Right cardiac atrium (tissue), 5 donors: ENCODE measurements around the gene GOSR1. TPM values are rescaled to one million over a fixed set of nuclear protein-coding genes. Genes with fewer than 3 reads are reported as not detected.
"Not testable (repeated sequence)": the region's sequence is repeated elsewhere in the genome, so short reads cannot be mapped to it uniquely, and the experiment has no call there.

Experiments used
- ATAC-seq, 2 donors: fragments of 200-7000 bp; cut with Tn5 transposase; one replicate each; pipeline versions ENCODE4 v1.8.0 to v1.9.1; 2020; ENCODE audit warnings: moderate library complexity in 2 of 2, mild to moderate bottlenecking in 1 of 2
- DNase-seq, 3 donors: peaks; one replicate each; pipeline ENCODE4 v3.0.0-alpha.2; 2020
- H3K27ac ChIP-seq: one replicate; pipeline ENCODE4 v1.5.1; 2013; ENCODE audit warnings: mild to moderate bottlenecking, low read length, control low read depth, moderate library complexity
- H3K27me3 ChIP-seq: one replicate; pipeline ENCODE4 v1.6.1; 2013; ENCODE audit not compliant: control insufficient read depth, insufficient read depth
- H3K4me1 ChIP-seq: one replicate; pipeline ENCODE4 v1.6.1; 2013; ENCODE audit warnings: low read length; ENCODE audit not compliant: control insufficient read depth, insufficient read depth
- H3K4me3 ChIP-seq: one replicate; pipeline ENCODE4 v1.5.1; 2013; ENCODE audit warnings: low read length, control low read depth
- H3K9me3 ChIP-seq: one replicate; pipeline ENCODE4 v1.6.1; 2013; ENCODE audit warnings: low read length; ENCODE audit not compliant: control insufficient read depth
- WGBS: extraction: QIAGEN DNeasy Blood & Tissue Kit; methylation state at CpG from one replicate; pipeline ENCODE4 v1.1.7; 2013; 5-methylcytosine and 5-hydroxymethylcytosine counted together
- intact Hi-C, 4 donors: fragments of 100-400 bp; cut with DNase I; formaldehyde crosslinking; loops; one replicate each; pipeline versions ENCODE4 v1.11.0 to v1.14.0; 2022 to 2023
- polyA plus RNA-seq: library from polyadenylated mRNA; stranded (reverse); fragments of 200-250 nt; gene quantifications from one replicate; pipeline ENCODE4 v1.2.3, GENCODE V29; 2013
- total RNA-seq, 4 donors: library from RNA; stranded (reverse); fragmentation: NEBNext Ultra II Directional; extraction: Animal tissue kit (Norgen Biotek cat#: 25700); gene quantifications; one replicate each; pipeline ENCODE4 v1.2.1, GENCODE V29; 2021
- donor health status: healthy with polysubstance abuse.
- donor health status: DM: no; HTN: yes; CAD: no.
- donor health status: DM: no; HTN: no; CAD: no.
- donor health status: DM: no; HTN: yes; CAD: no; lungs with severe emphysema.
- donor health status: DM: yes; HTN: yes; CAD: no.

The GOSR1 gene
- total and polyA plus RNA-seq, 5 donors = 12.9 to 38.9 (median 35.7) TPM

DNA sequence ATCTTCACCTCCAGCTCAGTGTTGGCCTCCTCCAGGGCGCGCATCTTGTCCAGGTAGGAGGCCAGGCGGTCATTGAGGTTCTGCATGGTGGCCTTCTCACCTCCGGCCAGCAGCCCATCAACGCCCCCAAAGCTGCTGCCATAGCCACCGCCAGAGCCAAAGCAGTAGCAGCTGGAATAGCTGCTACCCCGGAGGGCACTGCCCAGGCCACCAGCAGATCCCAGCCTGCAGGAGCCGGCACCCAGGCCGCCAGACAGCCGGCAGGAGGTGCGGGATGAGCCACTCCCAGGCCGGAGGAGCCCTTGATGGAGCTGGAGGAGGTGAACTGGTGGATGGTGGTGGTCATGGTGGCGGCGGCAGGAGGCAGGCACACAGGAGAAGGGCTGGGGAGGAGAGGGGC lies 94.2 kb downstream of the GOSR1 start:
- H3K4me3 ChIP-seq, DNase-seq, H3K4me1 ChIP-seq, ATAC-seq, H3K27ac ChIP-seq, H3K9me3 ChIP-seq, intact Hi-C loops, H3K27me3 ChIP-seq: not testable (repeated sequence)
- 91% methylated on average over 14 of the region's 14 CpGs for WGBS

DNA sequence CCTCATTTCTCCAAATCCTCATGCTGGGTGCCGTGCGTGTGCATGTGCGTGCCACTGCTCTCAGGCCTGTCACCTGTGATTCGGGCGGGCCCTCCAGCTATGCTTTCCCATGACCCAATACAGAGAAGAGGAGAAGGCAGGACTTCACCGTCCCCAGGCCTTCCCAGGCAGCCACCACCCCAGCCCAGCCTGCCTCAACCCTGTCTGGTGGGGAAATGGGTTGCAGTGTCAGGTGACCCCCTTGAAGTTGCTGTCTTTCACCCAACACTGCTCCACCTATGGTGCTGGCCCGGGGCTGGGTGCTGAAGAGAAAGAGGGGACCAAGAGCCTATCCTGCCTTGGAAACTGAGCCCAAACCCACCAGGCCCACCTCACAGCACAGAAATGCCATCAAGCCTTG lies 94.7 kb downstream of the GOSR1 start:
- H3K27ac ChIP-seq = no peak overlapping the region
- 89% methylated on average over 7 of the region's 7 CpGs for WGBS
- intact Hi-C loops = no loop called here
- ATAC-seq (no peak), DNase-seq (no peak)
- H3K9me3 ChIP-seq = no peaks in the 10 kb centered on the region
- H3K27me3 ChIP-seq = no peaks in the 10 kb centered on the region
- no peak overlapping the region for H3K4me3 ChIP-seq
- no peaks in the 10 kb centered on the region for H3K4me1 ChIP-seq

DNA sequence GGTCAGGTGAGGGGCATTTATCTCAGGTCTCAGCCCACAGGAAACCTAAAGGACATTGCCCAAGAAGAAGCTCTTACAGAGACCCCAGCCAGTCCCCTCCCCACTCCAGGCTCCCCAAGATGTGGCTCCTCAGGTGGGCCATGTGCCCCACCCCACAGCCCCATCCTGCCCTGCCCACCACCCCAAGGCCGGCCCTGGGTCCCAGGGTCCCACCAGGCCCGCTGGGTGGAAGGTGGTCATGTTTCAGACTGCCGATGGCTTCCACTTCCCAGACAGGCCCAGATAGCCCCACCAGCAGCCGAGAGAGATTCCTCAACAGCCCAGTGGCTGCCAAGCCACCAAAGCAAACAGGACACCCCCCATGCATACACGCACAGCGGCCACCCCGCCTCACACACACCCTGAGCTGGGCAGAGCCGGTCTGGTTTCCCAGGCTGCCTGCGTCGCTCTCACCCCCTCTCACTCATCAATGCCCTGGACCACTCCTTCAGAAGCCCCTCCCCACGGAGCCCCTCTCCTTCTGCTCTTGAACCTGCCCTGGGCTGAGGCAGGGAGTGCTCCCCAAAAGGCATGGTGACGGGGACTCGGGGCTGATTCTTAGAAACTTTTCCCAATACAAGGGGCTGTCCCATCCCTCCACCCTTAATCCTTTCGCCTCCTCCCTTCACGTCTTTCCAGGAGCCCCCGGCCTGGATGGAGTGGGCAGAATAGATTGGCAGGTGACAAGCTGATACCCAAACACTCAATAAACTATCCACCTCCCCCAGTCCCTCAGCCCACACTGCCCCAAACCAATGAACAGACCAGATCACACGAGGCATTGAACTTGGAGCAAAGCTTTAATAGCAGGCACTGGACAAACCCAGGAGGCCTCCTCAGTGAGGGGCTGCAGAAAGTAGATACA lies 95.7 kb downstream of the GOSR1 start:
- intact Hi-C loops, H3K4me1 ChIP-seq, DNase-seq, H3K4me3 ChIP-seq, H3K27ac ChIP-seq, ATAC-seq, H3K9me3 ChIP-seq, H3K27me3 ChIP-seq: not testable (repeated sequence)
- 80% methylated on average over 17 of the region's 17 CpGs for WGBS

DNA sequence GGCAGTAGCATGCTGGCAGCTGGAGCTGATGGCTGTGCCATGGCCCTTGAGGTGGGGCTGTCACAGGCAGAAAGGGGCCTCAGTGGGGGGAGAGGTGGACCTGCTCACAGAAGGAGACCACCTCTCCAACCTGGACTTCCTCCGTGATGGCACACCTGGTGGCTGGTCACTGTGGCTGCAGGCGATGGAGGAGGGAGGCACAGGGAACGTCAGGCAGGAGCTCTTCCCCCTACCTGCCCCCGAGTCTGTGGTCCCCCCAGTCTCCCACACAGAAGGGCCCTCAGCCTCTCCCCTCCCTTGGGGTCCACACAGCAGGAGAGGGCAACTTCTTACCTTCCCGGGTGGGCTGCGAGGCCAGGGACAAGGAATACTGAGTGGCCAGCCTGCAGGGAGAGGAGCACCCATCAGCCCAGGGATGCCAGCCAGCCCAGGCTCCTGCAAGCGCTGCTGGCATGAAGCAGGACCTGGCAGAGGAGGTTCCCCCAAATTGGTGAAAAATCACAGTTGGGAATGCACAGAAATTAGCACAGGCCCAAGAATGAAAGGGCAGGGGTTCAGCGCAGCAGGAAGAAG lies 96.5 kb downstream of the GOSR1 start:
- no peak overlapping the region for H3K4me3 ChIP-seq
- DNase-seq (no peak), ATAC-seq (no peak)
- no peaks in the 10 kb centered on the region for H3K9me3 ChIP-seq
- H3K27ac ChIP-seq = no peak overlapping the region
- intact Hi-C loops = no loop called here
- 68% methylated on average over 7 of the region's 8 CpGs for WGBS
- no peaks in the 10 kb centered on the region for H3K27me3 ChIP-seq
- H3K4me1 ChIP-seq = no peaks in the 10 kb centered on the region

DNA sequence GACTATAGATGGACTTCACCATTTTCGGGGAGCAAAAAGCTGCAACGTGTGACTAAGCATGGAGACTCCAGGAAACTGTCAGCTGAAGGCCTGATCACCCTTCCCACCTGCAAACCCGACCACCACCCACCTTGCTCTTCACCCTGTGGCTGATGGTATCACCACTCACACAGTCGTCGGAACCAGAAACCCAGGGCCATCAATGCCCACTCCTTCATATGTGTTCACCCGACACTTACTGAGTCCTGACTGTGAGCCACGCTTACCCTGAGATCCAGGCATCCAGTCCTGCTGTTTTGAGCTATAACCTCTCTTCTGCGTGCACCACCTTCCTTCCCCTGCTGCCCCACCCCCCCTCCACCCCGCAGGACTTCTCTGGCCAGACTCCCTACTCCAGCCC lies 97.1 kb downstream of the GOSR1 start:
- WGBS = 79% methylated on average over 9 of the region's 9 CpGs
- H3K27ac ChIP-seq, H3K4me3 ChIP-seq, DNase-seq, H3K27me3 ChIP-seq, intact Hi-C loops, H3K9me3 ChIP-seq, H3K4me1 ChIP-seq, ATAC-seq: not testable (repeated sequence)

DNA sequence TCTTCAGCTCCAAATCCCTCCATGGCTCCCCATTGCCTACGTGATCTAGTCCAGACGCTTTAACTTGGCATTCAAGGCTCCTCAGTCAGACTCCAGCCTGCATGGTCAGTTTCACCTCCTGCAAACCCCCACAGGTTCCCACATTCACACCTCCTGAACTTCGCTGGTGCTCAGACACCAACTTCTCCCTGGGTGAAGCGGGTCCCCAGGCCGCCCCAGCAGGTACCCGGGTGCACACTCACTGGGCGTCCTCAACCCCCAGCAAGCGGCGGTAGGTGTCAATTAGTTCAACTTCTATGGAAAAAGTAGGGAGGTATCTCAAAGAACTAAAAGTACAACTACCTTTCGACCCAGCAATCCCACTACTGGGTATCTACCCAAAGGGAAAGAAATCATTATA lies 97.6 kb downstream of the GOSR1 start:
- ATAC-seq, intact Hi-C loops: not testable (repeated sequence)
- WGBS = 94% methylated on average over 10 of the region's 10 CpGs

DNA sequence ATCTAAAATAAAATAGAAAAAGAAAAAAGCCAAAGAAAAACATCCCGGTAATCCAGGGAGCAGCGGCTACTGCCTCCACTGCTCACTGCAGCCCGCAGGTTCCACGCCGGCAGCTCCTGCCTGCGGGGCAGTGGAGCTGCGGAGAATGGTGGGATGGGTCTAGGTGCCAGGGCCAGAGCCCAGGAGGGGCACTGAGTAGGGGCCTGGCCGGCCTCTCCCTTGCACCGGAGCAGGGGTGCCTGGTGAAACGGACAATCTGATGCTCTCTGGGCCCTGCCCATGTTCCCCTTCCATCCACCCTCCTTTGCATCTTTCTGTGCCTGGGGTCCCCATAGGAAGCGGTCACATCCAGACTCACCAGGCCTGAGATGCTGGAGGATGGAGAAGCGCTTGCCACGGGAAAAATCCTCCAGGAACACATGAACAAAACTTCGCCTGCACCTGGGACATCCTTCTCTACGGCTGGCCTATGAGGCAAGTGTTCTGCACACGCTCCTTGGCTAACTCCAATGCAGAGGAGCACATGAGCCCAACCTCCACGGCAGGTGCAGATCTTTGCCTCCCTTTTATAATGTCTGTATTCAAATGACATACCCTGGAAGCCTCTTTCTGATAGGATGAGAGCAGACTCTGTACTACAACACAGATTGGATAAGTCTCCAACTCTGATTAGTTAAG lies 98.6 kb downstream of the GOSR1 start:
- H3K27ac ChIP-seq, H3K4me3 ChIP-seq, ATAC-seq, H3K9me3 ChIP-seq, H3K27me3 ChIP-seq, intact Hi-C loops, H3K4me1 ChIP-seq, DNase-seq: not testable (repeated sequence)
- WGBS = 89% methylated on average over 17 of the region's 17 CpGs

More for the DNA sequence above, 97.6 kb downstream of the GOSR1 start:
- not testable (repeated sequence) for H3K4me1 ChIP-seq, H3K27me3 ChIP-seq, H3K27ac ChIP-seq, H3K4me3 ChIP-seq, DNase-seq, H3K9me3 ChIP-seq

DNA sequence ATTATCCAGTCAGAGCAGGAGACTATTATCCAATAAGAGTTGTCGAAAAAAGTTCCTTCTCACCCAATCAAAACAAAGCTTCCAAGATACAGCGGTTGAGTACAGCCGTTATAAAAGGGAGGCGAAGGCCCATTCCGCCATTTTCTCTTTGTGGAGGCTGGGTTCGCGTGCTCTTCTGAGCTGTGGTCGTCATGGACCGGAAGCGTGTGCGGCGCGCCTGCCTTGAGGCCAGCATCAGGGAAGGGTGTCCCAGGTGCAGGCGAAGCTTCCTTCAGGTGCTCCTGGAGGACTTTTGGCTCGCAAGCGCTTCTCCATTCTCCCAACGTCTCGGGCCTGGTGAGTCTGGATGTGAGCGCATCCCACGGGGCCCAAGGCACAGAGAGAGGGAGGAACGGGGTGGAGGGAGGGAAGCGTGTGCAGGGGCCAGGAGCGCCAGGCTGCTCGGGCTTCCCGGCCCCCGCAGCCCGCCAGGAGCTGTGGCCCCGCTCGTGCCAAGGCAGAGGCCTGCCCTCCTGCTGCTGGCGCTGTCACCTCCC lies 99.2 kb downstream of the GOSR1 start:
- intact Hi-C loops = no loop called here
- ATAC-seq (no peak), DNase-seq (no peak)
- no peaks in the 10 kb centered on the region for H3K4me1 ChIP-seq
- no peak overlapping the region for H3K27ac ChIP-seq
- no peaks in the 10 kb centered on the region for H3K27me3 ChIP-seq
- 85% methylated on average over 30 of the region's 30 CpGs for WGBS
- no peaks in the 10 kb centered on the region for H3K9me3 ChIP-seq
- no peak overlapping the region for H3K4me3 ChIP-seq

Other genes with a start within 250 kb of the GOSR1 start
- gene SLC6A4, start 241.7 kb upstream of the GOSR1 start, total RNA-seq = 1 to 10 TPM in 3 of 4 donors, under 1 TPM in 1; 0.19 to 3.3 (median 1.1) TPM
- gene SLC6A4, start 241.7 kb upstream of the GOSR1 start, polyA plus RNA-seq = 1.2 TPM
- gene BLMH, start 185.5 kb upstream of the GOSR1 start, total RNA-seq = 10 to 100 TPM; 14.6 to 20.6 (median 17.3) TPM
- 11.1 TPM for gene BLMH, start 185.5 kb upstream of the GOSR1 start, polyA plus RNA-seq
- not detected for gene TMIGD1, start 143.4 kb upstream of the GOSR1 start, total RNA-seq
- not detected for gene TMIGD1, start 143.4 kb upstream of the GOSR1 start, polyA plus RNA-seq
- gene CPD, start 98.5 kb upstream of the GOSR1 start, total RNA-seq = 10 to 100 TPM; 21.8 to 37.1 (median 32.4) TPM
- 6.5 TPM for gene CPD, start 98.5 kb upstream of the GOSR1 start, polyA plus RNA-seq